WTC11 (cell line): ENCODE data around the gene ARHGAP15.

ENCODE experiments used
- AFF4 ChIP-seq: sonication (generic); formaldehyde crosslinking; IDR thresholded peaks from 2 replicates; pipeline ENCODE4 v1.8.1; 2023; ENCODE audit warnings: mild to moderate bottlenecking, missing genetic modification reagents, borderline replicate concordance
- ATF2 ChIP-seq: sonication (generic); formaldehyde crosslinking; IDR thresholded peaks from 2 replicates; pipeline ENCODE4 v1.8.1; 2022; ENCODE audit warnings: low read depth, missing genetic modification reagents, borderline replicate concordance
- CBFB ChIP-seq: sonication (generic); formaldehyde crosslinking; IDR thresholded peaks from 2 replicates; pipeline ENCODE4 v1.8.1; 2022; ENCODE audit warnings: mild to moderate bottlenecking, low read depth, missing genetic modification reagents
- CTCF ChIP-seq: fragments of 200-600 bp; IDR thresholded peaks from 2 replicates; pipeline ENCODE4 v1.8.0; 2022; ENCODE audit warnings: antibody characterized with exemption
- ETV6 ChIP-seq: sonication (generic); formaldehyde crosslinking; IDR thresholded peaks from 2 replicates; pipeline ENCODE4 v1.8.1; 2022; ENCODE audit warnings: mild to moderate bottlenecking, missing genetic modification reagents
- KAT7 ChIP-seq: sonication (generic); formaldehyde crosslinking; IDR thresholded peaks from 2 replicates; pipeline ENCODE4 v1.8.1; 2023; ENCODE audit warnings: missing genetic modification reagents, mild to moderate bottlenecking, borderline replicate concordance
- MAX ChIP-seq: sonication (generic); formaldehyde crosslinking; IDR thresholded peaks from 2 replicates; pipeline ENCODE4 v1.8.0; 2022; ENCODE audit warnings: mild to moderate bottlenecking, missing genetic modification reagents
- NFATC4 ChIP-seq: fragments of 250-450 bp; sonication (Bioruptor Pico); IDR thresholded peaks from 2 replicates; pipeline ENCODE4 v1.9.0; 2021; ENCODE audit warnings: mild to moderate bottlenecking
- SP1 ChIP-seq: sonication (generic); formaldehyde crosslinking; conservative IDR thresholded peaks from 2 replicates; pipeline ENCODE4 v1.8.1; 2022; ENCODE audit warnings: missing genetic modification reagents
- TEAD4 ChIP-seq: sonication (generic); formaldehyde crosslinking; IDR thresholded peaks from 2 replicates; pipeline ENCODE4 v1.8.0; 2022; ENCODE audit warnings: mild to moderate bottlenecking, missing genetic modification reagents
- ZNF671 ChIP-seq: fragments of 250-450 bp; sonication (Bioruptor Pico); IDR thresholded peaks from 2 replicates; pipeline ENCODE4 v1.8.0; 2021; ENCODE audit warnings: mild to moderate bottlenecking
- TF ChIP-seq, protein P1 (sequence below): sonication (generic); formaldehyde crosslinking; IDR thresholded peaks from 2 replicates; pipeline ENCODE4 v1.8.1; 2023; ENCODE audit warnings: mild to moderate bottlenecking, missing genetic modification reagents

DNA sequence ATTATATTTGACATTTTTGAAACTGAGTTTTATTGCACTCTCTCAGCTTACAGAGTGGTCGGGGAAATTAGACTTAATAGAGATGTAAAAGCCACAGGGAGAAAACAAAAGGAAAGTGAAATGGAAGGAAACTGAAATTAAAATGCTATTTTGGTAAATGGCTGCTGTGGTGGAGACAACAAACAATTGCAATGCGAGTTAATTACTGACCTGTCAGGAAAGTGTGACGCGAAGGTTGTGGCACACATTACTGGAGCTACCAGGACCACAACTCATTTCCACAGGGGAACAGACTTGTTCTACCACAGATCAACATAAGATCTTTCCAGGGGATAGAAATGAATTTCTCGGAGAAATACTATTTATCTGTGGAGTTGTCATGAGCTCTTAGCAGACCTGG, 19.5 kb downstream of the ARHGAP15 start:
- TF ChIP-seq, protein P1, sequence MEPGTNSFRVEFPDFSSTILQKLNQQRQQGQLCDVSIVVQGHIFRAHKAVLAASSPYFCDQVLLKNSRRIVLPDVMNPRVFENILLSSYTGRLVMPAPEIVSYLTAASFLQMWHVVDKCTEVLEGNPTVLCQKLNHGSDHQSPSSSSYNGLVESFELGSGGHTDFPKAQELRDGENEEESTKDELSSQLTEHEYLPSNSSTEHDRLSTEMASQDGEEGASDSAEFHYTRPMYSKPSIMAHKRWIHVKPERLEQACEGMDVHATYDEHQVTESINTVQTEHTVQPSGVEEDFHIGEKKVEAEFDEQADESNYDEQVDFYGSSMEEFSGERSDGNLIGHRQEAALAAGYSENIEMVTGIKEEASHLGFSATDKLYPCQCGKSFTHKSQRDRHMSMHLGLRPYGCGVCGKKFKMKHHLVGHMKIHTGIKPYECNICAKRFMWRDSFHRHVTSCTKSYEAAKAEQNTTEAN (CRISPR knock-in tag) = no peak
- TF ChIP-seq TEAD4 (CRISPR knock-in tag) (no peak), CBFB (CRISPR knock-in tag) (no peak), CTCF (no peak), NFATC4 (no peak), ETV6 (CRISPR knock-in tag) (no peak), SP1 (no peak), ATF2 (CRISPR knock-in tag) (no peak), MAX (no peak), KAT7 (CRISPR knock-in tag) (no peak), ZNF671 (CRISPR knock-in tag) (no peak), AFF4 (CRISPR knock-in tag) (no peak)
